Measurements from ENCODE around the gene TSLP. TPM values are rescaled to one million over a fixed set of nuclear protein-coding genes. Genes with fewer than 3 reads are reported as not detected.

TSLP gene
- total and polyA plus RNA-seq, 2 donors from 2014 or later, result 0.60 to 1.4 TPM

- FAIRE-seq (no peak), DNase-seq (no peak)
- no peaks in the 10 kb centered on the region for H3K4me1 ChIP-seq (ENCODE audit: control insufficient read depth in 2 of 3, insufficient read depth in 2 of 3, low read depth in 1 of 3, low read length in 3 of 3)
- no peaks in the 10 kb centered on the region for H3K27me3 ChIP-seq (ENCODE audit: control insufficient read depth, insufficient read depth, low read length)
- H3K9ac ChIP-seq (ENCODE audit: low read length in 3 of 3), result no peak overlapping the region
- H3K9me3 ChIP-seq (ENCODE audit: control insufficient read depth in 2 of 3, insufficient read depth in 1 of 3, low read length in 3 of 3), result no peaks in the 10 kb centered on the region
- no peak overlapping the region for H3K27ac ChIP-seq (ENCODE audit: low read depth in 2 of 2, low read length in 2 of 2)
- H3K36me3 ChIP-seq (ENCODE audit: control insufficient read depth in 2 of 3, insufficient read depth in 3 of 3, low read length in 3 of 3), result peaks cover 4 to 31% (median 26%) of the 10 kb centered on the region in 3 donors
- H3K4me3 ChIP-seq (ENCODE audit: low read length in 3 of 3), result no peak overlapping the region
- no peak for TF ChIP-seq CTCF (IDR thresholded peaks at IDR 0.05; ENCODE audit: borderline replicate concordance, extremely low read depth, insufficient read depth)
- intact Hi-C loops (cut with DNase I), result no loop called here
Measured at GRCh38 chr5:111124793-111125192, 53.3 kb downstream of the TSLP start.

- Histone ChIP-seq H3K36me3 (ENCODE audit: control insufficient read depth in 2 of 3, insufficient read depth in 3 of 3, low read length in 3 of 3) (peaks cover 0 to 17% (median 15%) of the 10 kb centered on the region in 3 donors), H3K4me1 (ENCODE audit: control insufficient read depth in 2 of 3, insufficient read depth in 2 of 3, low read depth in 1 of 3, low read length in 3 of 3) (no peaks in the 10 kb centered on the region), H3K9ac (ENCODE audit: low read length in 3 of 3) (no peak overlapping the region), H3K9me3 (ENCODE audit: control insufficient read depth in 2 of 3, insufficient read depth in 1 of 3, low read length in 3 of 3) (no peaks in the 10 kb centered on the region), H3K27me3 (ENCODE audit: control insufficient read depth, insufficient read depth, low read length) (no peaks in the 10 kb centered on the region), H3K27ac (ENCODE audit: low read depth in 2 of 2, low read length in 2 of 2) (no peak overlapping the region), H3K4me3 (ENCODE audit: low read length in 3 of 3) (no peak overlapping the region)
- no peak for DNase-seq
- no peak for TF ChIP-seq CTCF (IDR thresholded peaks at IDR 0.05; ENCODE audit: borderline replicate concordance, extremely low read depth, insufficient read depth)
- FAIRE-seq, result no peak
- intact Hi-C loops (cut with DNase I), result no loop called here
Measured at GRCh38 chr5:111126896-111127295, 55.4 kb downstream of the TSLP start.

Other genes with a start within 250 kb of the TSLP start
- gene WDR36, start 20.6 kb downstream of the TSLP start, total RNA-seq, result 31.8 TPM
- gene WDR36, start 20.6 kb downstream of the TSLP start, polyA plus RNA-seq (ENCODE audit: insufficient read depth, low read depth, low replicate concordance), result 4.5 TPM
- gene CAMK4, start 152.7 kb downstream of the TSLP start, total RNA-seq, result 4.7 TPM
- gene CAMK4, start 152.7 kb downstream of the TSLP start, polyA plus RNA-seq (ENCODE audit: insufficient read depth, low read depth, low replicate concordance), result 0.37 TPM

All from kidney (tissue), 14 donors.